ENCODE data around the gene ICE2. TPM values are rescaled to one million over a fixed set of nuclear protein-coding genes. Genes with fewer than 3 reads are reported as not detected.

ICE2 gene
- total and polyA plus RNA-seq, 2 of the 4 experiments (the other 2 are of a cell fraction): 14.7 to 21.1 TPM

DNA sequence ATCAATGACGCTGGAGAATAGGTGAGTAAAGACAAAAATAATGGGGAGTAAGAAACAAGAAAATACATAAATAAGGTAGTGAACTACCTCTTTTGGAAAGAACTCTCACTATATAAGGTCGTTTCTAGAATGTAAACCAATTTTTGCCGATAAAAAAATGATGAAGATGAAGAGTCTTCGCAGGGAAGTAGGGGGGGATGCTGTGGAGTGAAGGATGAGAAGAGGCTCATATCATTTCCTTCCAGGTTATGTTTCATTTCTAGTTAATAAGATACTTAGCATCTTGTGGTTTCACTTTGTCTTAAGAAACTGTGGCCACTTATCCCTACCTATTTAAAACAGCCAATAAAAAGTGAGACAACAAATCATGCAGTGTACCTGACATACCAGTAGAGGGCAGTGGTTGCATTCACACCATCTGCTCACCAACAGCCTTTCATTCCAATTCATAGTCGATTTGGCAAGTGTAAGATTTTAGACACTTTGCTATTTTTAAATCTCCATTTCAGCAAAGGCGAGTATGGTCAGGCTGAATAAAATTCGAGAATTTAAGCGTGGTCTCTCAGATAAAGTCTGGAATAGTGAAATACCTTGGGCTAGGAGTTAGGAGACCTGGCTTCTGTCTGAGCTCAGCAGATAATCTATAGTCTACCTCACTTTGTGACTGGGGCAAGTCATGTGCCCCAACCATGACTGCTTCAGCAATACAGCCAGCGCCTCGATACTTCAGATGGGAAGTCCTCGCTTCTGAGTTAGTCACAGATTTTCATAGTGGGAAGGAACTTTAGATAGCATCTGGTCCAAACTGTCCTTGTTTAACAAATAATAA, 28.9 kb upstream of the ICE2 start (continued):
- no peak for TF ChIP-seq MAFK (IDR thresholded peaks at IDR 0.05; ENCODE audit: low read depth, low read length)

DNA sequence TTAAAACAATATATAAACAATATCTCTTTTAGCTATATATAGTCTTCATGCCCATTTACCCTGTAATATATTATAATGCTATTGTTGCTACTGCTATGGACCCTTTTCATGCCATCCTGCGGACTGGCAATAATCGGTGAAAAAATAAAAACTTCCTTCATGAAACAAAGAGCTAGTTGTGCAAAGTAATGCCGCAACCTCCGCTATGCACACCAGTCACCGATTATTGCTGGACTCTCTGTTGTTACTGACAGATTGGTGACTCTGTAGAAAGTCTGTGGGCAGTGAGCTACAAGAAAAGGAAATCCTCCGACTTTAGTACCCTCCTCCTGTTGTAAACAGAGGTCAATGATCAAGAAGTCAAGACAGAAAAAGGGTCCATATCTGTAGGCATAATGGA, 17.9 kb upstream of the ICE2 start:
- no peak overlapping the region for H4K91ac ChIP-seq (ENCODE audit: insufficient read depth, low read depth, low read length)
- H2AK5ac ChIP-seq (ENCODE audit: low read depth, low read length): no peak overlapping the region
- H3K9ac ChIP-seq (ENCODE audit: low read depth, low read length): no peak overlapping the region
- H2BK20ac ChIP-seq (ENCODE audit: low read depth, low read length): no peak overlapping the region
- H4K20me1 ChIP-seq (ENCODE audit: insufficient read depth, low read length): no peaks in the 10 kb centered on the region
- intact Hi-C loops (cut with micrococcal nuclease) (no loop called here), in situ Hi-C loops (cut with MboI; ENCODE audit: low sequenced_read_pairs) (no loop called here), dilution Hi-C loops (cut with HindIII; ENCODE audit: low sequenced_read_pairs, unreplicated experiment) (no loop called here)
- no peak overlapping the region for H3K23ac ChIP-seq (ENCODE audit: low read depth, low read length)
- H2BK15ac ChIP-seq (ENCODE audit: low read depth, low read length): no peak overlapping the region
- no peak overlapping the region for H2AFZ ChIP-seq (replicated peaks; ENCODE audit: low read length, poor library complexity)
- no peak for DNase-seq
- H3K4me2 ChIP-seq (ENCODE audit: low read depth, low read length): no peak overlapping the region
- CTCF ChIA-PET: interaction anchor here (0.9 kb wide), 1 partner anchor 24 kb away, joined by 3 read pairs; no protein-coding TSS in a partner anchor
- H3K9me3 ChIP-seq (ENCODE audit: control insufficient read depth, insufficient read depth, low read length): no peaks in the 10 kb centered on the region
- POLR2A ChIA-PET (ENCODE audit: unreplicated experiment): no interaction called here
- no peak overlapping the region for H3K18ac ChIP-seq (ENCODE audit: low read depth, low read length)
- no peak overlapping the region for H3K4ac ChIP-seq (ENCODE audit: low read depth, low read length)
- H2BK120ac ChIP-seq (ENCODE audit: low read depth, low read length): no peak overlapping the region
- H2AK9ac ChIP-seq (replicated peaks; ENCODE audit: low read depth, low read length, poor library complexity): no peak overlapping the region
- WGBS, 2 experiments (ENCODE audit: extremely low coverage in 2 of 2, insufficient read length in 1 of 2): no CpG with 5 or more reads among the region's 6 CpGs
- no peak overlapping the region for H3K4me3 ChIP-seq (ENCODE audit: insufficient read depth, low read depth, low read length)
- H3K14ac ChIP-seq (replicated peaks; ENCODE audit: low read depth, low read length): no peak overlapping the region
- ATAC-seq (ENCODE audit: low read depth): no peak
- no peak overlapping the region for H4K8ac ChIP-seq (ENCODE audit: low read depth in 2 of 2, low read length in 2 of 2)
- H3K27ac ChIP-seq (ENCODE audit: insufficient read depth, low read length): no peak overlapping the region
- H3K56ac ChIP-seq (ENCODE audit: extremely low read depth, insufficient read depth, low read length): no peak overlapping the region
- no peak overlapping the region for H2BK5ac ChIP-seq (ENCODE audit: low read depth, low read length, poor library complexity, severe bottlenecking)
- H3K36me3 ChIP-seq (ENCODE audit: control insufficient read depth, insufficient read depth, low read length): peaks cover 18% of the 10 kb centered on the region
- no peaks in the 10 kb centered on the region for H3K9me1 ChIP-seq (ENCODE audit: insufficient read depth, low read length)
- no TSS peak for BruUV-seq (replicated peaks)
- no peaks in the 10 kb centered on the region for H3K27me3 ChIP-seq (ENCODE audit: control insufficient read depth, insufficient read depth, low read length)
- no peaks in the 10 kb centered on the region for H3K79me1 ChIP-seq (ENCODE audit: low read depth in 1 of 2, low read length in 2 of 2)
- H3K4me1 ChIP-seq (ENCODE audit: control insufficient read depth, insufficient read depth, low read length): no peaks in the 10 kb centered on the region
- H4K5ac ChIP-seq (ENCODE audit: low read depth, low read length): no peak overlapping the region
- TF ChIP-seq FOS (IDR thresholded peaks at IDR 0.05; ENCODE audit: low read depth, low read length) (no peak), CHD1 (IDR thresholded peaks at IDR 0.05; ENCODE audit: low read depth, low read length) (no peak), RAD21 (IDR thresholded peaks at IDR 0.05; ENCODE audit: low read length) (no peak), CEBPB (IDR thresholded peaks at IDR 0.05; ENCODE audit: low read depth, low read length) (no peak), MAFK (IDR thresholded peaks at IDR 0.05; ENCODE audit: low read depth, low read length) (no peak), RFX5 (IDR thresholded peaks at IDR 0.05; ENCODE audit: low read depth, low read length) (no peak), MXI1 (IDR thresholded peaks at IDR 0.05; ENCODE audit: borderline replicate concordance, low read depth, low read length) (no peak), NFE2L2 (IDR thresholded peaks at IDR 0.05; ENCODE audit: low read depth, low read length) (no peak), SMC3 (IDR thresholded peaks at IDR 0.05; ENCODE audit: low read depth, low read length) (no peak), BHLHE40 (IDR thresholded peaks at IDR 0.05; ENCODE audit: low read depth, low read length) (no peak), POLR2A (IDR thresholded peaks at IDR 0.05; ENCODE audit: low read depth, low read length) (no peak)
- TF ChIP-seq, protein P1, sequence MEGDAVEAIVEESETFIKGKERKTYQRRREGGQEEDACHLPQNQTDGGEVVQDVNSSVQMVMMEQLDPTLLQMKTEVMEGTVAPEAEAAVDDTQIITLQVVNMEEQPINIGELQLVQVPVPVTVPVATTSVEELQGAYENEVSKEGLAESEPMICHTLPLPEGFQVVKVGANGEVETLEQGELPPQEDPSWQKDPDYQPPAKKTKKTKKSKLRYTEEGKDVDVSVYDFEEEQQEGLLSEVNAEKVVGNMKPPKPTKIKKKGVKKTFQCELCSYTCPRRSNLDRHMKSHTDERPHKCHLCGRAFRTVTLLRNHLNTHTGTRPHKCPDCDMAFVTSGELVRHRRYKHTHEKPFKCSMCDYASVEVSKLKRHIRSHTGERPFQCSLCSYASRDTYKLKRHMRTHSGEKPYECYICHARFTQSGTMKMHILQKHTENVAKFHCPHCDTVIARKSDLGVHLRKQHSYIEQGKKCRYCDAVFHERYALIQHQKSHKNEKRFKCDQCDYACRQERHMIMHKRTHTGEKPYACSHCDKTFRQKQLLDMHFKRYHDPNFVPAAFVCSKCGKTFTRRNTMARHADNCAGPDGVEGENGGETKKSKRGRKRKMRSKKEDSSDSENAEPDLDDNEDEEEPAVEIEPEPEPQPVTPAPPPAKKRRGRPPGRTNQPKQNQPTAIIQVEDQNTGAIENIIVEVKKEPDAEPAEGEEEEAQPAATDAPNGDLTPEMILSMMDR (conservative IDR thresholded peaks at IDR 0.05; ENCODE audit: low read depth, low read length): no peak
- TF ChIP-seq, protein P2, sequence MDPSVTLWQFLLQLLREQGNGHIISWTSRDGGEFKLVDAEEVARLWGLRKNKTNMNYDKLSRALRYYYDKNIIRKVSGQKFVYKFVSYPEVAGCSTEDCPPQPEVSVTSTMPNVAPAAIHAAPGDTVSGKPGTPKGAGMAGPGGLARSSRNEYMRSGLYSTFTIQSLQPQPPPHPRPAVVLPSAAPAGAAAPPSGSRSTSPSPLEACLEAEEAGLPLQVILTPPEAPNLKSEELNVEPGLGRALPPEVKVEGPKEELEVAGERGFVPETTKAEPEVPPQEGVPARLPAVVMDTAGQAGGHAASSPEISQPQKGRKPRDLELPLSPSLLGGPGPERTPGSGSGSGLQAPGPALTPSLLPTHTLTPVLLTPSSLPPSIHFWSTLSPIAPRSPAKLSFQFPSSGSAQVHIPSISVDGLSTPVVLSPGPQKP (IDR thresholded peaks at IDR 0.05; ENCODE audit: borderline replicate concordance, low read depth, low read length): no peak
- TF ChIP-seq, protein P3, sequence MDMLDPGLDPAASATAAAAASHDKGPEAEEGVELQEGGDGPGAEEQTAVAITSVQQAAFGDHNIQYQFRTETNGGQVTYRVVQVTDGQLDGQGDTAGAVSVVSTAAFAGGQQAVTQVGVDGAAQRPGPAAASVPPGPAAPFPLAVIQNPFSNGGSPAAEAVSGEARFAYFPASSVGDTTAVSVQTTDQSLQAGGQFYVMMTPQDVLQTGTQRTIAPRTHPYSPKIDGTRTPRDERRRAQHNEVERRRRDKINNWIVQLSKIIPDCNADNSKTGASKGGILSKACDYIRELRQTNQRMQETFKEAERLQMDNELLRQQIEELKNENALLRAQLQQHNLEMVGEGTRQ (IDR thresholded peaks at IDR 0.05; ENCODE audit: low read depth, low read length): no peak

Data from IMR-90 (cell line).